ENCODE results near the gene EDNRA. TPM values are rescaled to one million over a fixed set of nuclear protein-coding genes. Genes with fewer than 3 reads are reported as not detected.
A peak's percentile ranks its signal among the peaks of the same experiment; 100 is the strongest.
"Not testable (repeated sequence)": the region's sequence is repeated elsewhere in the genome, so short reads cannot be mapped to it uniquely, and the experiment has no call there.

EDNRA gene
- total RNA-seq (2021) = 2.1 to 2.5 TPM (median 2.3 TPM) in 3 replicates
- percentile 41 among the genes with signal in this experiment for Bru-seq, nascent RNA
- long read RNA-seq, experiment 1, full-length matches to known transcripts = 10 of 11 reads
- long read RNA-seq, experiment 1, partial matches to known transcripts = 1 of 11 reads
- long read RNA-seq, experiment 1, other reads (novel, unspliced or antisense) = 0 of 11 reads
- long read RNA-seq, experiment 2, partial matches to known transcripts = 2 of 3 reads
- long read RNA-seq, experiment 2, other reads (novel, unspliced or antisense) = 1 of 3 reads
- long read RNA-seq, experiment 3, partial matches to known transcripts = 1 of 1 reads
- long read RNA-seq, experiment 3, other reads (novel, unspliced or antisense) = 0 of 1 reads

GRCh38 chr4:147480891-147481576, at the start of gene EDNRA:
Gene EDNRA, plus strand, starts transcription at chr4:147481097. Its CDS starts 4,585 bp downstream, at chr4:147485682.
- Mint-ChIP-seq H3K36me3 (no peaks in the 10 kb centered on the region), H3K27ac (no peak within 1 kb of the TSS), H3K9me3 (no peaks in the 10 kb centered on the region), H3K27me3 (ENCODE audit: low read depth) (peaks cover 37% of the 10 kb centered on the region), H3K4me3 (peak within 1 kb of the TSS; percentile 90), H3K4me1 (peaks cover 10% of the 10 kb centered on the region; the same call in 1 of the 2 replicates)
- ChIA-PET POLR2A (interaction anchor here (0.9 kb wide), 1 partner anchor 136 kb away, joined by 3 read pairs; the partner anchor contains the start of gene TMEM184C), CTCF (interaction anchor here (1.1 to 2.2 kb wide), 8 partner anchors 38 to 462 kb away, joined by 3 to 13 read pairs (median 6); no protein-coding TSS in a partner anchor)
- ATAC-seq (peak; percentile 82), DNase-seq (ENCODE audit: low spot score) (peak; percentile 48)
- no peak for TF ChIP-seq NR1H2 (CRISPR knock-in tag; IDR thresholded peaks at IDR 0.05)
- TF ChIP-seq ATF1 (CRISPR knock-in tag; IDR thresholded peaks at IDR 0.05) = no peak
- TF ChIP-seq GRHL2 (CRISPR knock-in tag; IDR thresholded peaks at IDR 0.05; ENCODE audit: insufficient replicate concordance, severe bottlenecking) = no peak
- TF ChIP-seq ARID4B (CRISPR knock-in tag; IDR thresholded peaks at IDR 0.05; ENCODE audit: borderline replicate concordance) = no peak
- no peak for TF ChIP-seq SP1 (CRISPR knock-in tag; conservative IDR thresholded peaks at IDR 0.05)
- no peak for TF ChIP-seq ZMAT4 (CRISPR knock-in tag; IDR thresholded peaks at IDR 0.05)
- TF ChIP-seq, protein P1, sequence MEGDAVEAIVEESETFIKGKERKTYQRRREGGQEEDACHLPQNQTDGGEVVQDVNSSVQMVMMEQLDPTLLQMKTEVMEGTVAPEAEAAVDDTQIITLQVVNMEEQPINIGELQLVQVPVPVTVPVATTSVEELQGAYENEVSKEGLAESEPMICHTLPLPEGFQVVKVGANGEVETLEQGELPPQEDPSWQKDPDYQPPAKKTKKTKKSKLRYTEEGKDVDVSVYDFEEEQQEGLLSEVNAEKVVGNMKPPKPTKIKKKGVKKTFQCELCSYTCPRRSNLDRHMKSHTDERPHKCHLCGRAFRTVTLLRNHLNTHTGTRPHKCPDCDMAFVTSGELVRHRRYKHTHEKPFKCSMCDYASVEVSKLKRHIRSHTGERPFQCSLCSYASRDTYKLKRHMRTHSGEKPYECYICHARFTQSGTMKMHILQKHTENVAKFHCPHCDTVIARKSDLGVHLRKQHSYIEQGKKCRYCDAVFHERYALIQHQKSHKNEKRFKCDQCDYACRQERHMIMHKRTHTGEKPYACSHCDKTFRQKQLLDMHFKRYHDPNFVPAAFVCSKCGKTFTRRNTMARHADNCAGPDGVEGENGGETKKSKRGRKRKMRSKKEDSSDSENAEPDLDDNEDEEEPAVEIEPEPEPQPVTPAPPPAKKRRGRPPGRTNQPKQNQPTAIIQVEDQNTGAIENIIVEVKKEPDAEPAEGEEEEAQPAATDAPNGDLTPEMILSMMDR (IDR thresholded peaks at IDR 0.05) = no peak
- TF ChIP-seq MLX (CRISPR knock-in tag; IDR thresholded peaks at IDR 0.05) = no peak
- TF ChIP-seq MYBL2 (CRISPR knock-in tag; IDR thresholded peaks at IDR 0.05) = peak; percentile 46; the same call in 1 of the 2 replicates
- TF ChIP-seq USF2 (CRISPR knock-in tag; IDR thresholded peaks at IDR 0.05) = no peak
- TF ChIP-seq FOXJ3 (CRISPR knock-in tag; IDR thresholded peaks at IDR 0.05; ENCODE audit: borderline replicate concordance) = no peak
- TF ChIP-seq, protein P2, sequence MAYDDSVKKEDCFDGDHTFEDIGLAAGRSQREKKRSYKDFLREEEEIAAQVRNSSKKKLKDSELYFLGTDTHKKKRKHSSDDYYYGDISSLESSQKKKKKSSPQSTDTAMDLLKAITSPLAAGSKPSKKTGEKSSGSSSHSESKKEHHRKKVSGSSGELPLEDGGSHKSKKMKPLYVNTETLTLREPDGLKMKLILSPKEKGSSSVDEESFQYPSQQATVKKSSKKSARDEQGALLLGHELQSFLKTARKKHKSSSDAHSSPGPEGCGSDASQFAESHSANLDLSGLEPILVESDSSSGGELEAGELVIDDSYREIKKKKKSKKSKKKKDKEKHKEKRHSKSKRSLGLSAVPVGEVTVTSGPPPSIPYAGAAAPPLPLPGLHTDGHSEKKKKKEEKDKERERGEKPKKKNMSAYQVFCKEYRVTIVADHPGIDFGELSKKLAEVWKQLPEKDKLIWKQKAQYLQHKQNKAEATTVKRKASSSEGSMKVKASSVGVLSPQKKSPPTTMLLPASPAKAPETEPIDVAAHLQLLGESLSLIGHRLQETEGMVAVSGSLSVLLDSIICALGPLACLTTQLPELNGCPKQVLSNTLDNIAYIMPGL (CRISPR knock-in tag; IDR thresholded peaks at IDR 0.05) = peak; percentile 75; the same call in 1 of the 2 replicates
- TF ChIP-seq ETV6 (CRISPR knock-in tag; IDR thresholded peaks at IDR 0.05) = 0 out of 2 replicates have a peak, but pooled peaks have one; percentile 2
- no peak for TF ChIP-seq CREB1 (CRISPR knock-in tag; IDR thresholded peaks at IDR 0.05)

DNA sequence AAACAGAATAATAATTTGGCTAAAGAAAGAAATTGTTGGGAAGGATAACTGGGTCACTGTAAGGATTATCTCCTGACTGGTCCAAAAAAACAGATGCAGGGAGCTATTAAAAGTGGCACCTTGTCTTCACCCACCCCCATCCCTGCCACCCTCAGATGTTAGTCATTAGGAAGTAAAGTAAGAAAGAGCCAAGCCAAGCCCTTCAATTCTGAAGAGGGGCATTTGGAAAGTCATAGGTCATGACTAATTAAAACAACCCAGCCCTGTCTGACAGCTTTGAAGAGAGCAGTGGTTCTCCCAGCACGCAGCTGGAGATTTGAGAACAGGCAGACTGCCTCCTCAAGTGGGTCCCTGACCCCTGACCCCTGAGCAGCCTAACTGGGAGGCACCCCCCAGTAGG, 46.5 kb upstream of the EDNRA start:
- H3K27me3 Mint-ChIP-seq (ENCODE audit: low read depth); H3K27ac Mint-ChIP-seq; H3K36me3 Mint-ChIP-seq; ATAC-seq; H3K4me3 Mint-ChIP-seq; CTCF ChIA-PET; DNase-seq (ENCODE audit: low spot score); POLR2A ChIA-PET; H3K4me1 Mint-ChIP-seq: not testable (repeated sequence)
- peaks cover 26% of the 10 kb centered on the region for H3K9me3 Mint-ChIP-seq

Data from WTC11 (cell line).